Measurements from ENCODE around the gene IFIT1.

Gene IFIT1

GRCh38 chr10:89379103-89379502 is 13.3 kb upstream of the IFIT1 start:
- no peaks in the 10 kb centered on the region for H3K27me3 ChIP-seq (ENCODE audit: insufficient read depth, poor library complexity, severe bottlenecking)
- no peak for TF ChIP-seq GABPA (IDR thresholded peaks at IDR 0.05; ENCODE audit: low read depth)
- TF ChIP-seq POLR2AphosphoS5 (IDR thresholded peaks at IDR 0.05; ENCODE audit: low read depth): no peak
- no peak for TF ChIP-seq CTCF (IDR thresholded peaks at IDR 0.05; ENCODE audit: insufficient read depth, low read length)
- TF ChIP-seq, protein P1, sequence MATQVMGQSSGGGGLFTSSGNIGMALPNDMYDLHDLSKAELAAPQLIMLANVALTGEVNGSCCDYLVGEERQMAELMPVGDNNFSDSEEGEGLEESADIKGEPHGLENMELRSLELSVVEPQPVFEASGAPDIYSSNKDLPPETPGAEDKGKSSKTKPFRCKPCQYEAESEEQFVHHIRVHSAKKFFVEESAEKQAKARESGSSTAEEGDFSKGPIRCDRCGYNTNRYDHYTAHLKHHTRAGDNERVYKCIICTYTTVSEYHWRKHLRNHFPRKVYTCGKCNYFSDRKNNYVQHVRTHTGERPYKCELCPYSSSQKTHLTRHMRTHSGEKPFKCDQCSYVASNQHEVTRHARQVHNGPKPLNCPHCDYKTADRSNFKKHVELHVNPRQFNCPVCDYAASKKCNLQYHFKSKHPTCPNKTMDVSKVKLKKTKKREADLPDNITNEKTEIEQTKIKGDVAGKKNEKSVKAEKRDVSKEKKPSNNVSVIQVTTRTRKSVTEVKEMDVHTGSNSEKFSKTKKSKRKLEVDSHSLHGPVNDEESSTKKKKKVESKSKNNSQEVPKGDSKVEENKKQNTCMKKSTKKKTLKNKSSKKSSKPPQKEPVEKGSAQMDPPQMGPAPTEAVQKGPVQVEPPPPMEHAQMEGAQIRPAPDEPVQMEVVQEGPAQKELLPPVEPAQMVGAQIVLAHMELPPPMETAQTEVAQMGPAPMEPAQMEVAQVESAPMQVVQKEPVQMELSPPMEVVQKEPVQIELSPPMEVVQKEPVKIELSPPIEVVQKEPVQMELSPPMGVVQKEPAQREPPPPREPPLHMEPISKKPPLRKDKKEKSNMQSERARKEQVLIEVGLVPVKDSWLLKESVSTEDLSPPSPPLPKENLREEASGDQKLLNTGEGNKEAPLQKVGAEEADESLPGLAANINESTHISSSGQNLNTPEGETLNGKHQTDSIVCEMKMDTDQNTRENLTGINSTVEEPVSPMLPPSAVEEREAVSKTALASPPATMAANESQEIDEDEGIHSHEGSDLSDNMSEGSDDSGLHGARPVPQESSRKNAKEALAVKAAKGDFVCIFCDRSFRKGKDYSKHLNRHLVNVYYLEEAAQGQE (IDR thresholded peaks at IDR 0.05; ENCODE audit: insufficient replicate concordance, low read depth): no peak
- TF ChIP-seq SPI1 (IDR thresholded peaks at IDR 0.05; ENCODE audit: borderline replicate concordance, low read depth): no peak
- H3K27ac ChIP-seq (replicated peaks): no peak overlapping the region
- DNase-seq (ENCODE audit: low read depth in 1 of 2, low spot score in 1 of 2): no peak
- H3K4me3 ChIP-seq (replicated peaks; ENCODE audit: insufficient read depth, low read length): no peak overlapping the region

DNA sequence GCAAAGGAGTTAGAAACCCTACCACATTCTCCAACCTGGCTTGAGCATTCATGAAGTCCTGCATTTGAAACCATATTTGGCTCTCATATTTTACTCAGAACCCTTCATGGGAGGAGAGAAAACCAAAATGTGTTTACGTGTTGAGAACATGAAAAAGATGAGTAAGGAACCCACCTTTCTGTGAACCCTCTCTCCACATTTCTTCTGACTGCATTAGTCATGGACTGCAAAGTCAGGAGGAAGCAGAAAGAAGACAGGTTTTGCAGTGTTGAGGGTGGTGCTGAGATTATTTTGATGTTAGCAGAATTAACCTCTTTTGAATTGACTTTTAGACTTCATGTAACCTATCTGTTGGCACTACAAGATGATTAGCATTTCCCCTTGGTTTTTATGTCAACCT is 9.7 kb upstream of the IFIT1 start:
- Histone ChIP-seq H3K4me3 (replicated peaks; ENCODE audit: insufficient read depth, low read length) (no peak overlapping the region), H3K27me3 (ENCODE audit: insufficient read depth, poor library complexity, severe bottlenecking) (no peaks in the 10 kb centered on the region), H3K27ac (replicated peaks) (no peak overlapping the region)
- no peak for DNase-seq (ENCODE audit: low read depth in 1 of 2, low spot score in 1 of 2)
- TF ChIP-seq POLR2AphosphoS5 (IDR thresholded peaks at IDR 0.05; ENCODE audit: low read depth) (no peak), GABPA (IDR thresholded peaks at IDR 0.05; ENCODE audit: low read depth) (no peak), SPI1 (IDR thresholded peaks at IDR 0.05; ENCODE audit: borderline replicate concordance, low read depth) (no peak), CTCF (IDR thresholded peaks at IDR 0.05; ENCODE audit: insufficient read depth, low read length) (no peak)
- TF ChIP-seq, protein P1 (IDR thresholded peaks at IDR 0.05; ENCODE audit: insufficient replicate concordance, low read depth): no peak

DNA sequence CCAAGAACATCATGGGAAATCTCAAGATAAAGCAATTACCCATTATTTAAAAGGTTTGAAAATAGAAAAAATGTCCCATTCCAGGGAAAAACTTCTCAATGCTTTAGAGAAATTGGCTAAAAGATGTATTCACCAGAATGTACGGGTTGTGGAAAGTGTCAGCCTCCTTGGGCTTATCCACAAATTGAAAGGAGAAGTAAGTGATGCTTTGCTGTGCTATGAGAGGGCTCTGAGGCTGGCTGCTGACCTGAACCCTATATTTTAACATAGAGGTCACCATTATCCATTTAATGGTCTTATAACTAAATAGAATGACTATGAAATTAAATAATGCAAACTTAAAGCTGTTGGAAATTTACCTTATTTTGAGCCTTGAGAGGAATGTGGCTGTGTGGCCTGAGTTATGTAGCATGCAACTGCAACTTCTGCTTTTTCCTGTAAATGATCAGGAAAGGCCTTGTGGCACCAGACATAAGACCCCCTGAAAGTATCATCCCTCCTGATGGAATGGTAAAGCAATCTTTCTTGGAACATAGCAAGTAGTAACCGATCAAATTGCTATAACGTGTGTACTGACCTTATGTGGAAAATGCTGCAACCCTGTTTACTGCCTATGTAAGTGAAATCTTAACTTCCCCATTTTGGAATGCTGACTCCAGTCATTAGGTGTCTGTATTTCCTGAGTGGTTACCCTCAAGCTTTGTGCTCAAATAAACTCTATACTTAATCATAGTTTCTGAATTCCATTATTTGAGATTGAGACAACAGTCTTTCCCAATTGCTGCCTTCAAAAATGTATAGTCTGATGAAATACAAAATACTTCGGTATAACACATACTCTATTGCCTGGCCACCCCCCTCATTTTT is 7.7 kb upstream of the IFIT1 start:
- no peak overlapping the region for H3K4me3 ChIP-seq (replicated peaks; ENCODE audit: insufficient read depth, low read length)
- TF ChIP-seq SPI1 (IDR thresholded peaks at IDR 0.05; ENCODE audit: borderline replicate concordance, low read depth): no peak
- no peak for TF ChIP-seq POLR2AphosphoS5 (IDR thresholded peaks at IDR 0.05; ENCODE audit: low read depth)
- no peak for TF ChIP-seq CTCF (IDR thresholded peaks at IDR 0.05; ENCODE audit: insufficient read depth, low read length)
- TF ChIP-seq GABPA (IDR thresholded peaks at IDR 0.05; ENCODE audit: low read depth): no peak
- TF ChIP-seq, protein P1 (IDR thresholded peaks at IDR 0.05; ENCODE audit: insufficient replicate concordance, low read depth): no peak
- no peak overlapping the region for H3K27ac ChIP-seq (replicated peaks)
- H3K27me3 ChIP-seq (ENCODE audit: insufficient read depth, poor library complexity, severe bottlenecking): no peaks in the 10 kb centered on the region
- DNase-seq (ENCODE audit: low read depth in 1 of 2, low spot score in 1 of 2): peak in 1 of 2 experiments; percentile 55
